Stimulated activated CD8-positive, alpha-beta memory T cell treated with anti-CD3 and anti-CD28 coated beads, Interleukin-4, amount 100 ng/mL, for 1 hour (primary cell): ENCODE data around the gene EYA3.

Experiments
- DNase-seq, 2 donors: peaks; one replicate each; pipeline ENCODE4 v3.0.0-alpha.2; 2020; ENCODE audit warnings: low read depth in 2 of 2, low spot score in 1 of 2

The EYA3 gene

GRCh38 chr1:27971674-27972073 lies 116.7 kb downstream of the EYA3 start:
- no peak for DNase-seq

- DNase-seq, result no peak
Measured at GRCh38 chr1:27970401-27970800, 118.0 kb downstream of the EYA3 start.

GRCh38 chr1:27968692-27969091 lies 119.7 kb downstream of the EYA3 start:
- DNase-seq, result no peak

- DNase-seq, result no peak
Measured at GRCh38 chr1:27967884-27968466, 120.4 kb downstream of the EYA3 start.

GRCh38 chr1:27967106-27967883 lies 121.1 kb downstream of the EYA3 start:
- no peak for DNase-seq

- DNase-seq, result no peak
Measured at GRCh38 chr1:27966402-27967105, 121.9 kb downstream of the EYA3 start.

- no peak for DNase-seq
Measured at GRCh38 chr1:27963393-27963792, 125.0 kb downstream of the EYA3 start.

GRCh38 chr1:27961646-27962221 lies 126.7 kb downstream of the EYA3 start:
- no peak for DNase-seq

- DNase-seq, result no peak
Measured at GRCh38 chr1:27960762-27961645, 127.4 kb downstream of the EYA3 start.

GRCh38 chr1:27959792-27960603 lies 128.4 kb downstream of the EYA3 start, which contains the start of gene XKR8:
XKR8 (plus strand) TSS chr1:27959973; CDS start chr1:27960070, 97 bp downstream.
- peak; percentile 52 to 60 for DNase-seq

GRCh38 chr1:27958513-27958912 lies 129.9 kb downstream of the EYA3 start:
- DNase-seq, result no peak

- no peak for DNase-seq
Measured at GRCh38 chr1:27957655-27958054, 130.8 kb downstream of the EYA3 start.

GRCh38 chr1:27956761-27957160 lies 131.6 kb downstream of the EYA3 start:
- no peak for DNase-seq

GRCh38 chr1:27955076-27955475 lies 133.3 kb downstream of the EYA3 start:
- DNase-seq, result no peak

- DNase-seq, result no peak
Measured at GRCh38 chr1:27954186-27954585, 134.2 kb downstream of the EYA3 start.

GRCh38 chr1:27952147-27952546 lies 136.3 kb downstream of the EYA3 start:
- no peak for DNase-seq

- DNase-seq, result no peak
Measured at GRCh38 chr1:27951396-27951795, 137.0 kb downstream of the EYA3 start.

GRCh38 chr1:27949027-27949426 lies 139.4 kb downstream of the EYA3 start:
- no peak for DNase-seq

- DNase-seq, result no peak
Measured at GRCh38 chr1:27945020-27945419, 143.4 kb downstream of the EYA3 start.
